NCI-H69 (cell line): ENCODE measurements around the gene SLC9A7.
"Not testable (repeated sequence)": the region's sequence is repeated elsewhere in the genome, so short reads cannot be mapped to it uniquely, and the experiment has no call there.

Source experiments
- DNase-seq: peaks from one replicate; lab custom pipeline; 2025; lab: John Stamatoyannopoulos, UW

Gene SLC9A7

GRCh38 chrX:46758956-46759644, at the start of gene SLC9A7:
TSS of gene SLC9A7 (minus strand) at chrX:46759118. CDS start at chrX:46759029, 89 bp downstream.
- peak; percentile 85 for DNase-seq

DNA sequence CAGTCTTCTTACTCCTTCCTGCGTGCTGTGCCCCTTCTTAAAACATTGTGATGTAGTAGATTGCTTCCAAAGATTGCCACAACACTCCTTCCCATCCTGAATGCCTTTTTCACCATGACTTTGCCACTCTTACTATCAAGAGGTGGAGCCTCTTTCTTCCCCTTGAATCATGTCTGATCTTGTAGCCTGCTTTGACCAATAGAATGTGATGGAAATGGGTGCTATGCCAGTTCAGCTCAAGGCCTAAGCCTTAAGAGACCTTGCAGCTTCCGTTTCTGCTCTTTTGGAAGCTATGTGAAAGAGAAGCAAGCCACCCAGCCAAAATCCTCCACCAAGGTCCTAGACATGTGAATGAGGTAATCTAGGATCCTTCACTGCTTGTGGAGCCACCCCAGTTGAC, 46.4 kb upstream of the SLC9A7 start:
- no peak for DNase-seq

- DNase-seq, result peak; percentile 17
Measured at GRCh38 chrX:46803140-46803539, 44.2 kb upstream of the SLC9A7 start.

GRCh38 chrX:46796574-46797191, 37.8 kb upstream of the SLC9A7 start:
- peak; percentile 71 for DNase-seq

DNA sequence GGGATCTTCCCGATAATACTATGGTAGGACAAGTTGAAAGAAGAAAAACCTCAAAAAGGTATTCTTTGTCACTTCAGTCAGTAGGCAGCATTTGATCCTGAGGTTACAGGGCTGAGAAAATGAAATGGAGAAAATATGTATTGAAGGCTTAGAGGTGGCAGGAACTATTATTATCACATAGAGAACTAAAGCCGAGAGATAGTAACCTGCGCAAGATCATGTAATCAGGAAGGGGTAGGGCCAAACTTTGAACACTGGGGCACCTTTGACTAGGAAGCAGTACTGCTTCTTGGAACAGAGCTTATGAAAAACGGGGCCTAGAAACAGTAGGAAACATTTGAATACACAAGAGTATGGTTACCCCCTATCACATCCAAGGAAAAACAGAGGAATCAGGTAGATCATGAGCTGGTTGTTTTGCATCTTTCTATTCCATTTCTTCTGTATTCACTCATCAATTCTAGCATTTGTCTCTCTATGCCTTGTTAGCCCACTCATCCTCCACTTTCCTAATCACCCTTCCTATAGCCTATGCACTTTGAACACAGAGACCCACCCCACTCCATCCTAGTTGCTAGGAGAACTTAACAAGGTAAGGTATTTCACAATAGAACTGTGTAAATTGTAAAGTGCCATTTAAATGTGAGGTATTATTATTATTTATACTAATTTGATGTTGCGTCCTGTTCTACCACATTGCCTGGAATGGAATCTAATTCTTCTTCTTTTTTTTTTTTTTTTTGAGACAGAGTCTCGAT, 34.6 kb upstream of the SLC9A7 start:
- DNase-seq, result no peak

DNA sequence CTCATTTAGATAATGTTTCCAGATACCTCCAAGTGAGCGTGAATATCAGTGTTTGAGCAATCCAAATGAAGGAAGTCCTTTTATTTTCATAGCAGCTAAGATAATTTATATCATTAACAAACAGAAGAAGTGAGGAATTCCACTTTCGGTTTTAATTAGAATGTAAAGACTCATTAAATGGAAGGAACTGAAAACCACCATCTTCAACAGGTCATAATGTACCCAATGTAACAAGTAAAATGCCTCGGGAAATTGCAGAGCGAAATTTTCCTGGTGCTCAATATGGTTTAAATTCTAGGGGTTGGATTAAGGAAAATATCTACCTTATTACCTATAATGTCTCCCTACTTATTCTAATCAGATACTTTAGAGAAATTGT, 33.9 kb upstream of the SLC9A7 start:
- DNase-seq, result no peak

- peak; percentile 97 for DNase-seq
Measured at GRCh38 chrX:46791927-46792809, 33.2 kb upstream of the SLC9A7 start.

DNA sequence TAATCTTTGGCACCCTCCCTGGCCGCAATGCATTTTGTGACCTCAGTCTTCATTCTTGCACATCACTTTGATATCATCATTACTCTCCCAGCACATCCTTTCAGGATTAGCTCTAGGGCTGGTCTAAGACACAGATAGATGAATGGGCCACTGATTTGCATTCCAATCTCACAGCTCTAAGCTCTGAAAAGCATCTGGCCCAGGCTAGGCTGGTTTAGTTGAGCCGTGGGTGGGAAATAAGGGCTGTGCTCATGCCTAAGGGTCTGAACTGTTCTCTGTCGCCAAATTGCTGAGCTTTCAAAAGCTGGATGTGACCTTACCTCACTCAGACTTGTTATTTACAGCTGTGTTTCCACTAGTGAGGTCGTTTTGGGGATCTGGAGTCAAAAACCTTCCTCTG, 30.0 kb upstream of the SLC9A7 start:
- DNase-seq, result peak; percentile 1

DNA sequence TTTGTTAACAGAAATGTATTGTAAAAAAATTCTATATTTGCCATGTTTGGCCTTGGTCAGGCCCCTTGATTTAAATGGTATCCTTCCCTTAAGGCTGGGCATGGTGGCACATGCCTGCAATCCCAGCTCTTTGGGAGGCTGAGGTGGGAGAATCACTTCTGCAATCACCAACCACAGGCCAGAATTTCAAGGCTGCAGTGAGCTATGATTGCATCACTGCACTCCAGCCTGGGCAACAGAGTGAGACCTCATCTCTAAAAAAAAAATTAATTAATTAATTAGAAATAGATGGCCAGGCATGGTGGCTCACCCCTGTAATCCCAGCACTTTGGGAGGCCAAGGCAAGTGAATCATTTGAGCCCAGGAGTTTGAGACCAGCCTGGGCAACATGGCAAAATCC, 25.5 kb upstream of the SLC9A7 start:
- not testable (repeated sequence) for DNase-seq

- DNase-seq, result no peak
Measured at GRCh38 chrX:46782034-46782433, 23.1 kb upstream of the SLC9A7 start.

- DNase-seq, result peak; percentile 30
Measured at GRCh38 chrX:46777971-46778810, 19.3 kb upstream of the SLC9A7 start.

DNA sequence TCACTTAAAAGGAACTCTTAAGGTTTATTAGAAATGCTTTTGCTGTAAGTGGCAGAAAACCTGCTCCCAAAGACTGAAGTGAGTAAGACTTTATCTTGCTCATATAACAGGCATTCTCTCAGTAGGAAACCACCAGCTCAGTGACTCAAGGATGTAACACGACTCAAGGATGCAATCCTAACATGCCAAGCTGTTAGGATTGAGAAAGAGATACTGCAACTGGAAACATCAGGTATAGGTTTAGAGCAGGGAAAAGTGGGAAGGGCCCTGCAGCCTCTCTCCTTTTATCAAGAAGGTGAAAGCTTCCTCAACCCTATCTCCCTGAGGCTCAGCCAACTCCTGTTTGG, 11.9 kb upstream of the SLC9A7 start:
- DNase-seq, result peak; percentile 2

DNA sequence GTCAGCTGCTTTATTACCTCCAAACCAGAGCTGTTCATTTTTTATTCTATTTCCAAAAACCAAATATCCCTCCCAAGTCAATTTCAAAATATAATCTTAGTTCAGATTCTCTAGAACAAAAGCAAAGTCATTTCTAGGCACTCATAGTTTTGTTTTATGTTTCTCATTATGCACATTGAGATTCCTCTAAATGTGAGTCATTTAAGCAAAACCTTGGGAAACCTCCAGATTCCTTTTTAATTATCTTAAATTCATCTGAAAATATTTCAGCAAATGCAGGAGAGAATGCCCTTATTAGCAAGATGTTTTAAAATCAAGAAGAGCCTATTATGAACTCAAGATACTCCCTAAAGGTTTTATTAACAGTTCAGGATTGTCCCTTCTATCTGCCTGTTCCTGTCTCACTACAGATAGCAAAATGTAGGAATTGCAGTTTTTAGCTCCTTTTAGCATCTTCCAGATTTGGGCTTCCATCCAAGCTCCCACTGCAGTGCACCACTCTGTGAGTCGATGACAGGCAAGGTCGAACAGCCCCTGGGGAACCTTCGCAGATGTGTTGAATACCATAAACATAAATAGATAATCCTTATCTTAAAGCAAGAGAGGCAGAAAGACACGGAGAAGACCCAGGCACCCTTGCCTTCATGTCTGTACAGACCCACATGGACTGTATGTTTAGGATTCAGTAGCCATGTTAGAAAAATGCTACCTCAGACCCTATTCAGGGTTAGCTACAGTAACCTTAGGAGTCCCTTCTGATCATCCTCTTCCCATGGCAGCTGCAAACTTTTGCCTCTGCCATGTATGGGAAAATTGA, 11.3 kb upstream of the SLC9A7 start:
- no peak for DNase-seq

DNA sequence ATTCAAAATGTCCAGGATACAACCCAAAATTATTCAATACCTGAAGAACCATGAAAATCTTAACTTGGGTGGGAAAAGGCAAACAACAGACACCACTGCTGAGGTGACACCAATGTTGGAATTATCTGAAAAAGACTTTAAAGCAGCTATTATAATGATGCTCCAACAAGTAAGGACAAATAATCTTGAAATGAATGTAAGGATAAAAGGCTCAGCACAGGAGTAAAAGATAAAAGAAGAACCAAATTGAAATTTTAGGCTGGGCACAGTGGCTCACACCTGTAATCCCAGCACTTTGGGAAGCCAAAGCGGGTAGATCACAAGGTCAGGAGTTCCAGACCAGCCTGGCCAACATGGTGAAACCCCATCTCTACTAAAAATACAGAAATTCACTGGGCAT, 4.0 kb upstream of the SLC9A7 start:
- DNase-seq, result no peak

DNA sequence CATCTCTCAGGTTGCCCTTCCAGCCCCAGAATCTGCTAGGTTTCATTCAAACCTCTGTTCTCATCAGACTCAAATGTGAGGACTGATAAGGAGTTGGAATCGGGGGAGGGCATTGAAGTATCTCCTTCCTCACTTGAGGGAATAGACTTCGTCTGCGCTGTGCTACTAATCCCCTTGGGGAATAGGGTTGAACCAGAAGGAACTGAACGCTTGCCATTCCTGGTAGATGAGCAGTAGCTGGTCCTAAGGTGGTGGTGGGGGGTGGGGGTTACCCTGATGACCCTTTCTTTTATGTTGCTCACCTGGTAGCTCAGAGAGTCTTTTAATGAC, 692 bp upstream of the SLC9A7 start:
- DNase-seq, result peak; percentile 45

GRCh38 chrX:46758163-46758955, 559 bp downstream of the SLC9A7 start:
- DNase-seq, result peak; percentile 68

- peak; percentile 7 for DNase-seq
Measured at GRCh38 chrX:46757593-46757992, 1.3 kb downstream of the SLC9A7 start.

DNA sequence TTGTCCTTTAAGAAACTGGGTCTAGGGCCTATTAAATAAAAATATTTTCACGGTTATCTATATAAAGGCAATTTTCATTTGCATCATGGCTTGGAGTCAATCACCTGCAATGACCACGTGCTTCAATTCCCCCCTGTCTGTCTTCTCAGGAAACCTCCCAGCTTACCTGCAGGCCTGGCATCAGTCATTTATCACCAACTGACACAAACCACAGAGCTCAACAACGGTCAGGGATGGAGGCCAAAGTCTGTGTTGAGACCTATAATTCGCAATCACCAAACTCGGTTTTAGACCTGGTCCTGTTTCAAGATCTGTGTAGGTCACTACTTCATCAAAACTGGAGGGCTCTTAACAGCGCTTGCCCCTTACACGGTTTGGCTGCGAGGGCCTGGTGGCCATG, 1.9 kb downstream of the SLC9A7 start:
- peak; percentile 0 for DNase-seq

DNA sequence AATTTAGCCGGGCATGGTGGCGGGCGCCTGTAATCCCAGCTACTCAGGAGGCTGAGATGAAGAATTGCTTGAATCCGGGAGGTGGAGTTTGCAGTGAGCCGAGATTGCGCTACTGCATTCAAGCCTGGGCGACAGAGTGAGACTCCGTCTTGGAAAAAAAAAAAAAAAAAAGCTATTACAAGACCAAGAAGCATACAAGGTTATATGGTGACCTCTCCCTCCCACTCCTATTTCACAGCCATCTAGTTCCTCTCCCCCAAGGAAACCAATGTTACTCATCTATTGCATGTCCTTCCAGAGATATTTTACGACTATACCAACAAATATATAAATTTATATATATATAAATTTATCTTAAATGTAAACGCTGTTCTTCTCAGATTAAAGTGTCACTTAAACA, 3.2 kb downstream of the SLC9A7 start:
- DNase-seq, result no peak

- DNase-seq, result no peak
Measured at GRCh38 chrX:46754586-46755061, 4.3 kb downstream of the SLC9A7 start.
